NCI-H1105 treated with DMSO at 0.1 percent for 48 hours (cell line): Measurements from ENCODE around the gene GSTK1.
"Not testable (repeated sequence)": the region's sequence is repeated elsewhere in the genome, so short reads cannot be mapped to it uniquely, and the experiment has no call there.

Source experiments
- DNase-seq: peaks from one replicate; lab custom pipeline; 2025; lab: John Stamatoyannopoulos, UW

The GSTK1 gene

GRCh38 chr7:143263266-143264195 is at the start of gene GSTK1:
Gene GSTK1 (plus strand): TSS chr7:143263441. CDS start chr7:143263514, 73 bp downstream.
- DNase-seq = peak; percentile 64

DNA sequence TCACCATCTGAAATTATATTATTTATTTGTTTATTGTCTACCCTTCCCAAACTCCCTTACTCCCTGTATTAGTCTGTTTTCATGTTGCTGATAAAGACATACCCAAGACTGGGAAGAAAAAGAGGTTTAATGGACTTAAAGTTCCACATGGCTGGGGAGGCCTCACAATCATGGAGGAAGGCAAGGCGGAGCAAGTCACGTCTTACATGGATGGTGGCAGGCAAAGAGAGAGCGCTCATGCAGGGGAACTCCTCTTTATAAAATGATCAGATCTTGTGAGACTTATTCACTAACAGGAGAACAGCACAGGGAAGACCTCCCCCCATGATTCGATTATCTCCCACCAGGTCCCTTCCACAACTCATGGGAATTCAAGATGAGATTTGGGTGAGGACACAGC is 49.8 kb upstream of the GSTK1 start:
- not testable (repeated sequence) for DNase-seq

DNA sequence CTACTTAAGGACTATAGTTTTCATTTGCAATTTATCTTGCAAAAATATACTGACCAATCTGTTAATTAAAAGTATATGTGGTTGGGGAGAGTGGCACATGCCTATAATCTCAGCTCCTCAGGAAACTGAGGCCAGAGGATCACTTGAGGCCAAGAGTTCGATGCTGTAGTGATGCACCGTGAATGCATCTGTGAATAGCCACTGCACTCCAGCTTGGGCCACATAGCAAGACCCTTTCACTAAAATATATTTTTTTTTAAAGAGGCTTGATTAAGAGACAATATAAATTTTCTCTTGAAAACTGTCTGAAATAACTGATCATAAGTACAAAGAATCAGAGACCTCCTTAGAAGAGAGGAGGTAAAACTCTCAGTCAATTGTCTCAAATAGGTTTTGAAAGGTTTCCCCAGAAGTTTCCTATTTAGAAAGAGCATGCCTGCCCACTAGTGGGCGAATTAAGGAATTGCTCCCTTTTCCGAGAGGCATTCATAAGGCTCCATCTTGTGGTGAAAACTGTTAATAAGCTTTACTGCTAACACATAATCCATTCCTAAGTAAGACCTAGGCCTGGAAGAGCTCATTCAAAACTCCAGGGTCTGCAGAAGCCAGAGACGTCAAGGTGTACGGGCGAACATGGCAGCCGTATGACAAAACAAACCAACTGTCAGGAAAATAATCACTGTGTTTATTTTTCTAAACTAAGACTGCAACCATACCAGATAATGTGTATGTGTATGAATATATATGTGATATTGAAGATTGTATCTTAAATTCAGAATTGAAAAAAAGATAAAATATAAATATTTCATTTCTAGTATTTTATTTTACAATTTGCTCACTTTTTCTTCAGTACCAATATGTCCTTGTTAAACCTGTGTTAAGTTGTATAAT is 48.2 kb upstream of the GSTK1 start:
- peak; percentile 92 for DNase-seq

- DNase-seq = no peak
These were observed 47.1 kb upstream of the GSTK1 start for GRCh38 chr7:143216151-143216550.

DNA sequence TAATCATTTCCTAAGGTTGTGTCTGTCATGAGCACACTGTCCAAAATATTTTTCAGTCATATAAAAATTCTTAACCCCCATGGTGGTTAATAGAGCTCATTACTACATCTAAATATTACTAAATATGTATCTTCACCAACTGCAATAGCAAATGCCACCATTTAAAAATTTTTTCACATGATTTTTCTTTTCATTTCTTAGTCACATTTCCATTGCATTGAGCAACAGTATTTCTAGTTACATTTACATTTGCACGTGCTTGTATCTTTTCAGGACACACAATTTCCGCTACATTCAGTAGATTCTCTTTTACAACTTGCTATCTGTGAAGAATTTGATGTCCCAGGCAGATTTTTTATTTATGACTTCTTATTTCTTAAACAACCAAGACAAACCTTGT is 46.6 kb upstream of the GSTK1 start:
- DNase-seq = no peak

DNA sequence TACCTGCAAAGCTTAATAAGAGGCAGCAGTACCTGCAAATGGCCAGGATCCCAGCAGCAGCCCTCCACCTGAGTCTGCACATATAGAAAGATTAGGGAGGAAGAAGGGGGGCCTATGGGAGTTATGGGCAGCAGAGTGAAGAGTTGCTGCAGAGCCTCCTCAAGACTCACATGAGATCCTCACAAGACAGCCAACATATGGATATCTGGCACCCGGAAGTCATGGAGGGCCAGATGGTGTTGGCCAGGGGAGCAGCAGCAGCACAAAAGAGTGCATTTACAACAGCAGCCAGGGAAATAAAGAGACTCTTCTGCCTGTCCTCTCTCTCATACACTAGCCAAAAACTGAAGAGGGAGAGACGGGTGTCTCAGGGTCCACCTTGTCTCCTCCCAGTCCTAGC is 45.4 kb upstream of the GSTK1 start:
- no peak for DNase-seq

DNA sequence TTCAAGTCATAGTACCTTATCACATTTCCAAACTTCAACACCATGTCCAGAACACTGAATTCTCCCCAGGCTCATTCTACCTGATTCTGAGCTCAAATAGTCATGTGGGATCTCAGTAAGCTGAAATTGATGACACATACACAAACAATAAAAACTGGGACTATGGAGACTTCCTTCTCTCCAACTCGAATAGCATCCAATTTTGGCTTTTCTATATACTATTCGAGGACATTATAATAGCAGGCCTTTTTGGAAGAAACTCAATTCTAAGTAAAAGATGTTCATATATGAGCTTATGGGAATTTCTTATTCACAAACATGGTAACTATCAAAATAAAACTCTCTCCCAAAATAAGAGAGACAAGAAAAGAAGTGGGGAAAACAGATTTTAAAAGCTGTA is 42.0 kb upstream of the GSTK1 start:
- no peak for DNase-seq

DNA sequence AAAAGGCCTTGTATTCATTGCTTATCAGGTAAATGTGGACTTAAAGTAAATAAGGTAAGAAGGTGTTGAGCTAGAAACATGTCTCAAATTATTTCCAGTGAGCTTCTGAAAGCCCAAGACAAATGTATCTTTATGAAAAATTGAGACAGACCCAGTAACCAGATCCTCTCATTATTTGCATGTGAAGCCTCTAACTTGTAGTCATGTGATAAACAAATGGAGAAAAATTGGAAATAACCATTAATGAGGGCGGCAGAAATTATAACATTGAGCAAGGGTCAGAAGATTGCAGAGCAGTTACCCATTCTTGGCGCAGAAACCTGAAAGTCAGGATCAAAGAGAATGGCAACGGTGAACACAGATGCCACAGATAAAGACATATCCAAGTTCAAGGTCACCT is 41.5 kb upstream of the GSTK1 start, which contains the start of gene TAS2R40:
Gene TAS2R40, plus strand, starts transcription at position 301 of the 400 bp plus-strand sequence. Its CDS starts 42 bp downstream, at position 343.
- no peak for DNase-seq

DNA sequence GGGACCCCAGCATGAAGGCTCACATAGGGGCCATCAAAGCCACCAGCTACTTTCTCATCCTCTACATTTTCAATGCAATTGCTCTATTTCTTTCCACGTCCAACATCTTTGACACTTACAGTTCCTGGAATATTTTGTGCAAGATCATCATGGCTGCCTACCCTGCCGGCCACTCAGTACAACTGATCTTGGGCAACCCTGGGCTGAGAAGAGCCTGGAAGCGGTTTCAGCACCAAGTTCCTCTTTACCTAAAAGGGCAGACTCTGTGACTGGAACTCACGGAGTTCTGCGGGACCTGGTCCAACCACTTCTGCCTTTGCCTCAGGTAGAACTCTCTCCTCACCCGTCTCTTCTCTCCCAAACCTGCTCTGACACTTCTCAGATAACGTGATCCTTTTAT is 40.5 kb upstream of the GSTK1 start:
- DNase-seq = no peak

- DNase-seq = no peak
These were observed 39.5 kb upstream of the GSTK1 start for GRCh38 chr7:143223784-143224183.

DNA sequence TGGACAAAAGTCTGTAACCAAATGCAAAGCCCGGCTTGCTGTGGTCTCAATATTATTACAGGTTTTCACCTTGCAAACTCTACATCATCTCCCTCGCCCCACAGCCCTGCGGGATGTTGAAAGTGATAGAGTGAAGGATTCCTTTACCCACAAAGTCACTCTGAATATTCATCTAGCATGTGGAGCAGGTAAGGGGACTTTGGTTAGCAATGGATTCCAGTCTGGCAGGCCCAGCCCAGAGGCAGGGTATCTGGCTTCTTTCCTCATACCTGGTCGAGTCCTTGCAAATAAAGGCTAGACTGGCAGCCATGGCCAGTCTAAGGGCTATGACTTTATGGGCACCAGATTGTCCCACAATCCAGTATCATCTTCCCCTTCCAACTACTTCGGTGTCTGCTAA is 38.2 kb upstream of the GSTK1 start:
- DNase-seq = no peak

- DNase-seq = no peak
These were observed 35.4 kb upstream of the GSTK1 start for GRCh38 chr7:143227806-143228205.

DNA sequence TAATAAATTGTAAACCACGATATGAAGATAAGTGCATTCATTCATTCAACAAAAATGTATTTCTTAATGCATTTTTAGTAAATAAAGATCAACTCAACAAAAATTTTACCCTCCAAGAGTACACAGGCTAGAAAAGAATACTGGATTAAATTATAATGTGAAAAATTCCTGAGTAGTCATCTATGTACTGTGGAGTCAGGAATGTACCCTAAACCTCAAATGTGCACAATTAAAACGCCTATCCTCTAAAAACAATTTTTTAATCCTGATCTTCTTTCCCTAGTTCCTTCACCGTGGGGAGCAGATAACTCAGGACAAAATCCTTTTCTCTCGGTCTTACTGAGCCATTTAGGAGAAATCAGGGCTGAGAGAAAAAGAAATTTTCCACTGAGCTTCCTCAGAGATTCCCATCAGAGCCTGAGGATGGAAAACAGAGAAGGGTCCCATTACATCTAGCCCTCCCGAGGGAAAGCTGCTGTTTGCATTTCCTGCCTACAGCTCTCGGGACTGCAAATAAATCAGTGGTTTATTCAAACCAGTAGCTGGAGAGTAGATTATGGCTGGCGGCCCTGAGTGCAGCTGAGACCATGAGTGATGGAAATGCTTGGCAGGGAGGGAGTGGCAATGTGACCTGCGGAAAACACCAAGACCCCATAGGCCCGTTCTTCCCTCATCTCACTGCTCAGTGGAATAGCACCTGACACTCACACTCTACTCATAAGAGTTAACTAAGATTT is 34.0 kb upstream of the GSTK1 start:
- DNase-seq = no peak

- no peak for DNase-seq
These were observed 32.4 kb upstream of the GSTK1 start for GRCh38 chr7:143230602-143231457.

DNA sequence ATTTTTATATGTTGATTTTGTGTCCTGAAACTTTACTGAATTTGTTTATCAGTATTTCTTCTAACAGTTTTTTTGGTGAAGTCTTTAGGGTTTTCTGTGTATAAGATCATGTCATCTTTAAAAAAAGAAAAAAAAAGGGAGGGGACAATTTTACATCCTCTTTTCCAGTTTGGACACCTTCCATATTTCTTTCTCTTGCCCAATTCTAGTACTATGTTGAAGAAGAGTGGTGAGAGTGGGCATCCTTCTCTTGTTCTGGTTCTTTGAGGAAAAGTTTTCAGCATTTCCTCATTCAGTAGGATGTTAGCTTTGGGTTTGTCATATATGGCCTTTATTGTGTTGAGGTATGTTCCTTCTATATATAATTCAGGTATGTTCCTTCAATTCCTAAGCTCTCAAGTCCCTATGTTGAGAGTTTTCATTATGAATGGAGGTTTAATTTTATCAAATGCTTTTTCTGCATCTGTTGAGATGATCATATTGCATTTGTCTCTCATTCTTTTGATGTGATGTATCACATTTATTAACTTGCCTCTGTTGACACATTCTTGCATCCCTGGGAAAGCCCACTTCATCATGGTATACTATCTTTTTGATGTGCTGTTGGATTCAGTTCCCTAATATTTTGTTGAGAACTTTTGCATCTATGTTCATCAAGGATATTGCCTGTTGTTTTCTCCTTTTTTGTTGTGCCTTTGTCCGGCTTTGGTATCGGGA is 29.3 kb upstream of the GSTK1 start:
- no peak for DNase-seq

DNA sequence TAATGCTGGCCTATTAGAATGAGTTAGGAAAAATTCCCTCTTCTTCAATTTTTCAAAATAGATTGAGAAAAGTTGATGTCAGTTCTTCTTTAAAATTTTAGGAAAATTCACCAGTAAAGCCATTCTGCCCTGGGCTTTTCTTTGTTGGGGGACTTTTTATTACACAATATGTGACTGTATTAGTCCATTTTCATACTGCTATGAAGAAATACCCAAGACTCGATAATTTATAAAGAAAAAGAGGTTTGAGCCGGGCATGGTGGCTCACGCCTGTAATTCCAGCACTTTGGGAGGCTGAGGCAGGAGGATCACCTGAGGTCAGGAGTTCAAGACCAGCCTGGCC is 28.7 kb upstream of the GSTK1 start:
- DNase-seq = no peak

- DNase-seq = no peak
These were observed 27.7 kb upstream of the GSTK1 start for GRCh38 chr7:143235561-143235960.

- DNase-seq = no peak
These were observed 26.7 kb upstream of the GSTK1 start for GRCh38 chr7:143236408-143236990.

- no peak for DNase-seq
These were observed 25.9 kb upstream of the GSTK1 start for GRCh38 chr7:143237366-143237765.
